Urothelium cell line (cell line): ENCODE results near the gene PLA2G2E.

Experiments
- DNase-seq: peaks from one replicate; pipeline ENCODE4 v3.0.0; 2011; ENCODE audit warnings: low spot score, mixed read lengths
- FAIRE-seq: peaks from 2 replicates; lab custom pipeline; 2011; peaks lifted over from hg19 to GRCh38; lab: Jason Lieb, UNC

The PLA2G2E gene

GRCh38 chr1:19923137-19923952 is at the start of gene PLA2G2E:
Gene PLA2G2E (minus strand): TSS chr1:19923617. CDS start chr1:19923559, 58 bp downstream.
- FAIRE-seq (no peak), DNase-seq (no peak)

GRCh38 chr1:19971664-19972063 is 48.2 kb upstream of the PLA2G2E start:
- FAIRE-seq (no peak), DNase-seq (no peak)

- DNase-seq (no peak), FAIRE-seq (no peak)
Observed at GRCh38 chr1:19969898-19970660, 46.7 kb upstream of the PLA2G2E start.

- FAIRE-seq (no peak), DNase-seq (no peak)
Observed at GRCh38 chr1:19967808-19968207, 44.4 kb upstream of the PLA2G2E start.

- FAIRE-seq (no peak), DNase-seq (no peak)
Observed at GRCh38 chr1:19964542-19964941, 41.1 kb upstream of the PLA2G2E start.

GRCh38 chr1:19963636-19964035 is 40.2 kb upstream of the PLA2G2E start:
- DNase-seq (no peak), FAIRE-seq (no peak)

- no peak for FAIRE-seq
- DNase-seq, result no peak
Observed at GRCh38 chr1:19960591-19960990, 37.2 kb upstream of the PLA2G2E start.

GRCh38 chr1:19957779-19958178 is 34.4 kb upstream of the PLA2G2E start:
- DNase-seq, result no peak
- no peak for FAIRE-seq

GRCh38 chr1:19955534-19956170 is 32.2 kb upstream of the PLA2G2E start:
- DNase-seq (no peak), FAIRE-seq (no peak)

GRCh38 chr1:19954059-19954458 is 30.6 kb upstream of the PLA2G2E start:
- no peak for DNase-seq
- FAIRE-seq, result no peak

- FAIRE-seq, result peak; percentile 46
- peak; percentile 78 for DNase-seq
Observed at GRCh38 chr1:19949016-19949415, 25.6 kb upstream of the PLA2G2E start.

GRCh38 chr1:19946971-19947370 is 23.6 kb upstream of the PLA2G2E start:
- DNase-seq, result no peak
- no peak for FAIRE-seq

GRCh38 chr1:19946331-19946751 is 22.9 kb upstream of the PLA2G2E start:
- no peak for FAIRE-seq
- no peak for DNase-seq

- FAIRE-seq, result no peak
Observed at GRCh38 chr1:19945914-19946313, 22.5 kb upstream of the PLA2G2E start.

GRCh38 chr1:19942657-19943056 is 19.2 kb upstream of the PLA2G2E start:
- DNase-seq (no peak), FAIRE-seq (no peak)

More at GRCh38 chr1:19945914-19946313, 22.5 kb upstream of the PLA2G2E start:
- DNase-seq, result no peak

- FAIRE-seq, result no peak
Observed at GRCh38 chr1:19942088-19942487, 18.7 kb upstream of the PLA2G2E start.

GRCh38 chr1:19941206-19941568 is 17.8 kb upstream of the PLA2G2E start:
- FAIRE-seq (no peak), DNase-seq (no peak)

More at GRCh38 chr1:19942088-19942487, 18.7 kb upstream of the PLA2G2E start:
- no peak for DNase-seq

- DNase-seq, result no peak
- no peak for FAIRE-seq
Observed at GRCh38 chr1:19940486-19941205, 17.2 kb upstream of the PLA2G2E start.

GRCh38 chr1:19938472-19938871 is 15.1 kb upstream of the PLA2G2E start:
- no peak for FAIRE-seq
- DNase-seq, result no peak

GRCh38 chr1:19936061-19936750 is 12.8 kb upstream of the PLA2G2E start:
- FAIRE-seq, result no peak
- DNase-seq, result no peak
